Liver (tissue), 9 donors: ENCODE measurements around the gene PTPRN2. TPM values are rescaled to one million over a fixed set of nuclear protein-coding genes. Genes with fewer than 3 reads are reported as not detected.

Experiments used
- DNase-seq: peaks from one replicate; pipeline ENCODE4 v3.0.0-alpha.2; 2017; ENCODE audit warnings: low spot score
- H3K27ac ChIP-seq, 2 donors: one replicate each; pipeline ENCODE4 v1.7.0; 2013; ENCODE audit warnings: inconsistent platforms in 2 of 2, low read length in 2 of 2, control low read depth in 1 of 2, low read depth in 1 of 2, mild to moderate bottlenecking in 1 of 2
- H3K27me3 ChIP-seq, 4 donors: one replicate each; pipeline versions ENCODE4 v1.6.1 to v1.7.0; 2013; ENCODE audit warnings: low read length in 3 of 4, inconsistent platforms in 1 of 4, mild to moderate bottlenecking in 1 of 4, moderate library complexity in 1 of 4; ENCODE audit not compliant: control insufficient read depth in 4 of 4, insufficient read depth in 4 of 4
- H3K36me3 ChIP-seq, 4 donors: one replicate each; pipeline versions ENCODE4 v1.6.1 to v1.7.0; 2013; ENCODE audit warnings: low read length in 3 of 4, mild to moderate bottlenecking in 3 of 4, low read depth in 1 of 4, moderate library complexity in 1 of 4; ENCODE audit not compliant: control insufficient read depth in 4 of 4, insufficient read depth in 3 of 4
- H3K4me1 ChIP-seq, 4 donors: one replicate each; pipeline versions ENCODE4 v1.6.1 to v1.7.0; 2013; ENCODE audit warnings: low read length in 3 of 4, mild to moderate bottlenecking in 3 of 4, moderate library complexity in 1 of 4; ENCODE audit not compliant: control insufficient read depth in 4 of 4, insufficient read depth in 4 of 4
- H3K4me3 ChIP-seq, 3 donors: one replicate each; pipeline versions ENCODE4 v1.6.1 to v1.7.0; 2013; ENCODE audit warnings: low read length in 3 of 3, control low read depth in 1 of 3, low read depth in 1 of 3, mild to moderate bottlenecking in 1 of 3
- H3K9ac ChIP-seq, 2 donors: one replicate each; pipeline ENCODE4 v1.7.0; 2013; ENCODE audit warnings: low read length in 2 of 2, mild to moderate bottlenecking in 2 of 2, moderate library complexity in 2 of 2, control low read depth in 1 of 2, low read depth in 1 of 2
- H3K9me3 ChIP-seq, 4 donors: one replicate each; pipeline versions ENCODE4 v1.6.1 to v1.7.0; 2013; ENCODE audit warnings: low read length in 3 of 4; ENCODE audit not compliant: control insufficient read depth in 4 of 4
- EGR1 ChIP-seq, 2 donors: IDR thresholded peaks; 2 replicates each; pipeline ENCODE4 v1.6.1; 2016 to 2018; ENCODE audit warnings: antibody characterized with exemption in 2 of 2, low read depth in 2 of 2
- FOXA1 ChIP-seq: IDR thresholded peaks from 2 replicates; pipeline ENCODE4 v1.6.1; 2016; ENCODE audit warnings: antibody characterized with exemption
- FOXA2 ChIP-seq: IDR thresholded peaks from 2 replicates; pipeline ENCODE4 v1.6.1; 2016; ENCODE audit warnings: antibody characterized with exemption
- GABPA ChIP-seq, 2 donors: IDR thresholded peaks in 1 of 2; conservative IDR thresholded peaks in 1 of 2; 2 replicates each; pipeline ENCODE4 v1.6.1; 2016; ENCODE audit warnings: antibody characterized with exemption in 2 of 2, mild to moderate bottlenecking in 1 of 2, moderate library complexity in 1 of 2
- HNF4A ChIP-seq, 2 donors: conservative IDR thresholded peaks; 2 replicates each; pipeline ENCODE4 v1.6.1; 2016; ENCODE audit warnings: antibody characterized with exemption in 2 of 2, mild to moderate bottlenecking in 2 of 2
- HNF4G ChIP-seq: IDR thresholded peaks from 2 replicates; pipeline ENCODE4 v1.6.1; 2016; ENCODE audit warnings: antibody characterized with exemption
- JUND ChIP-seq, 2 donors: IDR thresholded peaks; 2 replicates each; pipeline ENCODE4 v1.6.1; 2016; ENCODE audit warnings: antibody characterized with exemption in 2 of 2
- NR2F2 ChIP-seq: IDR thresholded peaks from 2 replicates; pipeline ENCODE4 v1.6.1; 2016; ENCODE audit warnings: antibody characterized with exemption
- RAD21 ChIP-seq, 2 donors: IDR thresholded peaks; 2 replicates each; pipeline ENCODE4 v1.6.1; 2016; ENCODE audit warnings: antibody characterized with exemption in 2 of 2, mild to moderate bottlenecking in 2 of 2
- RXRA ChIP-seq, 2 donors: IDR thresholded peaks; 2 replicates each; pipeline ENCODE4 v1.6.1; 2017 to 2018; ENCODE audit warnings: antibody characterized with exemption in 2 of 2, mild to moderate bottlenecking in 1 of 2
- SP1 ChIP-seq: IDR thresholded peaks from 2 replicates; pipeline ENCODE4 v1.6.1; 2018; ENCODE audit warnings: antibody characterized with exemption, mild to moderate bottlenecking
- TAF1 ChIP-seq: conservative IDR thresholded peaks from 2 replicates; pipeline ENCODE4 v1.6.1; 2016; ENCODE audit warnings: antibody characterized with exemption, mild to moderate bottlenecking
- YY1 ChIP-seq: IDR thresholded peaks from 2 replicates; pipeline ENCODE4 v1.6.1; 2016; ENCODE audit warnings: antibody characterized with exemption, mild to moderate bottlenecking
- WGBS: extraction: QIAGEN DNeasy Blood & Tissue Kit; methylation state at CpG from one replicate; pipeline ENCODE4 v1.1.7; 2013; 5-methylcytosine and 5-hydroxymethylcytosine counted together
- polyA plus RNA-seq, 2 donors: library from polyadenylated mRNA; stranded (reverse) in 1 of 2; unstranded in 1 of 2; fragments of 200-250 nt in 1 of 2; fragments of >200 nt in 1 of 2; fragmentation: Nextera tagmentation in 1 of 2; extraction: Ambion mirVana in 1 of 2; gene quantifications; one replicate each; pipeline versions ENCODE4 v1.2.1 to v1.2.3, GENCODE V29; 2013 to 2015
- total RNA-seq, 2 donors: library from RNA; depleted of rRNA; stranded (reverse); fragments of >200 nt; gene quantifications; one replicate each; pipeline ENCODE4 v1.2.3, GENCODE V29; 2014
- TF ChIP-seq, protein P1 (sequence below): IDR thresholded peaks from 2 replicates; pipeline ENCODE4 v1.6.1; 2016; ENCODE audit warnings: antibody characterized with exemption
- TF ChIP-seq, protein P2 (sequence below): IDR thresholded peaks from 2 replicates; pipeline ENCODE4 v1.6.1; 2016; ENCODE audit warnings: antibody characterized with exemption
- TF ChIP-seq, protein P3 (sequence below): IDR thresholded peaks from 2 replicates; pipeline ENCODE4 v1.6.1; 2016; ENCODE audit warnings: antibody characterized with exemption
- TF ChIP-seq, protein P4 (sequence below): fragments of 150-350 bp; IDR thresholded peaks from 2 replicates; pipeline ENCODE4 v1.5.1; 2017; ENCODE audit warnings: improper control_type of control experiment, low read depth, low read length; ENCODE audit not compliant: missing input control
- TF ChIP-seq, protein P5 (sequence below): IDR thresholded peaks from 2 replicates; pipeline ENCODE4 v1.6.1; 2016; ENCODE audit warnings: antibody characterized with exemption, mild to moderate bottlenecking
- donor health status: healthy.
- donor health status: healthy.
- donor health status: healthy.
- donor health status: healthy.
- donor health status: healthy.

Gene PTPRN2
- total and polyA plus RNA-seq, 4 donors, result 0.75 to 1.9 (median 1.1) TPM

DNA sequence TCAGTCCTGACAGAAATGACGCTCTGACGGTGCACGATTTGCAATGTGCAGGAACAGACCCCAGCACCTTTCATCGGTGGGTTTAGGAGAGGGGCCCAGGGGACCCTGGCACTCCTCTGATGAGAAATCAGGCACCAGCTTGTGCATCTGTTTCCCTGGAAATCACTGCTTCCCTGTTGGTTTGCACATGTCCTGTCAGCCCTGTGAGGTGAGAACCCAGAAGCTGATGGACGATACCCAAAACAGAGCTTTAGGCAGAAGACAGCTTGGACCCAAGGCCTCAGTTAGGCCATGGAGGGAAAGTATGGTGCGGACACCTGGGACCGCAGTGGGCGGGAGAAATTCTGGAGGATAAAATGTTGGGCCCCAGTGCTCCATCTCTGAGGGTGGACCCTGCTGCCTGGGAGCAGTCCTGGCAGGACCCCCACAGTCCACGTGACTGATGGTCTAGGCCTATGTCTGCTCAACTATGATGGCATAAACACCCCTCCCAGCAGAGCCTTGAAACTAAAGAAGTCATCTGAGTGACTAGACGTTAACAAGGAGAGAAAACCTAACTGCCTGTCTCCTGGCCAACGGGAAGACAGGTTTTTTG lies 242.8 kb downstream of the PTPRN2 start:
- no peak for TF ChIP-seq SP1
- no peak for TF ChIP-seq FOXA2
- no peak for TF ChIP-seq RXRA (IDR thresholded peaks at IDR 0.05)
- TF ChIP-seq HNF4G, result no peak
- TF ChIP-seq TAF1, result no peak
- TF ChIP-seq FOXA1, result no peak
- TF ChIP-seq, protein P1, sequence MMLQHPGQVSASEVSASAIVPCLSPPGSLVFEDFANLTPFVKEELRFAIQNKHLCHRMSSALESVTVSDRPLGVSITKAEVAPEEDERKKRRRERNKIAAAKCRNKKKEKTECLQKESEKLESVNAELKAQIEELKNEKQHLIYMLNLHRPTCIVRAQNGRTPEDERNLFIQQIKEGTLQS, result no peak
- no peak for TF ChIP-seq EGR1 (IDR thresholded peaks at IDR 0.05; ENCODE audit: low read depth in 2 of 2)
- TF ChIP-seq, protein P2, sequence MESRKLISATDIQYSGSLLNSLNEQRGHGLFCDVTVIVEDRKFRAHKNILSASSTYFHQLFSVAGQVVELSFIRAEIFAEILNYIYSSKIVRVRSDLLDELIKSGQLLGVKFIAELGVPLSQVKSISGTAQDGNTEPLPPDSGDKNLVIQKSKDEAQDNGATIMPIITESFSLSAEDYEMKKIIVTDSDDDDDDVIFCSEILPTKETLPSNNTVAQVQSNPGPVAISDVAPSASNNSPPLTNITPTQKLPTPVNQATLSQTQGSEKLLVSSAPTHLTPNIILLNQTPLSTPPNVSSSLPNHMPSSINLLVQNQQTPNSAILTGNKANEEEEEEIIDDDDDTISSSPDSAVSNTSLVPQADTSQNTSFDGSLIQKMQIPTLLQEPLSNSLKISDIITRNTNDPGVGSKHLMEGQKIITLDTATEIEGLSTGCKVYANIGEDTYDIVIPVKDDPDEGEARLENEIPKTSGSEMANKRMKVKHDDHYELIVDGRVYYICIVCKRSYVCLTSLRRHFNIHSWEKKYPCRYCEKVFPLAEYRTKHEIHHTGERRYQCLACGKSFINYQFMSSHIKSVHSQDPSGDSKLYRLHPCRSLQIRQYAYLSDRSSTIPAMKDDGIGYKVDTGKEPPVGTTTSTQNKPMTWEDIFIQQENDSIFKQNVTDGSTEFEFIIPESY, result no peak
- no peak for TF ChIP-seq HNF4A (conservative IDR thresholded peaks at IDR 0.05)
- TF ChIP-seq RAD21 (IDR thresholded peaks at IDR 0.05), result no peak
- TF ChIP-seq, protein P3, sequence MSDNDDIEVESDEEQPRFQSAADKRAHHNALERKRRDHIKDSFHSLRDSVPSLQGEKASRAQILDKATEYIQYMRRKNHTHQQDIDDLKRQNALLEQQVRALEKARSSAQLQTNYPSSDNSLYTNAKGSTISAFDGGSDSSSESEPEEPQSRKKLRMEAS, result no peak
- TF ChIP-seq JUND (IDR thresholded peaks at IDR 0.05), result no peak
- TF ChIP-seq NR2F2, result no peak
- TF ChIP-seq, protein P4, sequence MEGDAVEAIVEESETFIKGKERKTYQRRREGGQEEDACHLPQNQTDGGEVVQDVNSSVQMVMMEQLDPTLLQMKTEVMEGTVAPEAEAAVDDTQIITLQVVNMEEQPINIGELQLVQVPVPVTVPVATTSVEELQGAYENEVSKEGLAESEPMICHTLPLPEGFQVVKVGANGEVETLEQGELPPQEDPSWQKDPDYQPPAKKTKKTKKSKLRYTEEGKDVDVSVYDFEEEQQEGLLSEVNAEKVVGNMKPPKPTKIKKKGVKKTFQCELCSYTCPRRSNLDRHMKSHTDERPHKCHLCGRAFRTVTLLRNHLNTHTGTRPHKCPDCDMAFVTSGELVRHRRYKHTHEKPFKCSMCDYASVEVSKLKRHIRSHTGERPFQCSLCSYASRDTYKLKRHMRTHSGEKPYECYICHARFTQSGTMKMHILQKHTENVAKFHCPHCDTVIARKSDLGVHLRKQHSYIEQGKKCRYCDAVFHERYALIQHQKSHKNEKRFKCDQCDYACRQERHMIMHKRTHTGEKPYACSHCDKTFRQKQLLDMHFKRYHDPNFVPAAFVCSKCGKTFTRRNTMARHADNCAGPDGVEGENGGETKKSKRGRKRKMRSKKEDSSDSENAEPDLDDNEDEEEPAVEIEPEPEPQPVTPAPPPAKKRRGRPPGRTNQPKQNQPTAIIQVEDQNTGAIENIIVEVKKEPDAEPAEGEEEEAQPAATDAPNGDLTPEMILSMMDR, result no peak
- TF ChIP-seq, protein P5, sequence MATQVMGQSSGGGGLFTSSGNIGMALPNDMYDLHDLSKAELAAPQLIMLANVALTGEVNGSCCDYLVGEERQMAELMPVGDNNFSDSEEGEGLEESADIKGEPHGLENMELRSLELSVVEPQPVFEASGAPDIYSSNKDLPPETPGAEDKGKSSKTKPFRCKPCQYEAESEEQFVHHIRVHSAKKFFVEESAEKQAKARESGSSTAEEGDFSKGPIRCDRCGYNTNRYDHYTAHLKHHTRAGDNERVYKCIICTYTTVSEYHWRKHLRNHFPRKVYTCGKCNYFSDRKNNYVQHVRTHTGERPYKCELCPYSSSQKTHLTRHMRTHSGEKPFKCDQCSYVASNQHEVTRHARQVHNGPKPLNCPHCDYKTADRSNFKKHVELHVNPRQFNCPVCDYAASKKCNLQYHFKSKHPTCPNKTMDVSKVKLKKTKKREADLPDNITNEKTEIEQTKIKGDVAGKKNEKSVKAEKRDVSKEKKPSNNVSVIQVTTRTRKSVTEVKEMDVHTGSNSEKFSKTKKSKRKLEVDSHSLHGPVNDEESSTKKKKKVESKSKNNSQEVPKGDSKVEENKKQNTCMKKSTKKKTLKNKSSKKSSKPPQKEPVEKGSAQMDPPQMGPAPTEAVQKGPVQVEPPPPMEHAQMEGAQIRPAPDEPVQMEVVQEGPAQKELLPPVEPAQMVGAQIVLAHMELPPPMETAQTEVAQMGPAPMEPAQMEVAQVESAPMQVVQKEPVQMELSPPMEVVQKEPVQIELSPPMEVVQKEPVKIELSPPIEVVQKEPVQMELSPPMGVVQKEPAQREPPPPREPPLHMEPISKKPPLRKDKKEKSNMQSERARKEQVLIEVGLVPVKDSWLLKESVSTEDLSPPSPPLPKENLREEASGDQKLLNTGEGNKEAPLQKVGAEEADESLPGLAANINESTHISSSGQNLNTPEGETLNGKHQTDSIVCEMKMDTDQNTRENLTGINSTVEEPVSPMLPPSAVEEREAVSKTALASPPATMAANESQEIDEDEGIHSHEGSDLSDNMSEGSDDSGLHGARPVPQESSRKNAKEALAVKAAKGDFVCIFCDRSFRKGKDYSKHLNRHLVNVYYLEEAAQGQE, result no peak
- no peak for TF ChIP-seq GABPA (IDR thresholded peaks at IDR 0.05 in 1 of 2, conservative IDR thresholded peaks at IDR 0.05 in 1 of 2)
- no peak for TF ChIP-seq YY1
- H3K4me3 ChIP-seq, result no peak overlapping the region
- no peaks in the 10 kb centered on the region for H3K27me3 ChIP-seq
- H3K9ac ChIP-seq, result no peak overlapping the region
- no peak overlapping the region for H3K27ac ChIP-seq
- no peak for DNase-seq
- WGBS, result 86% methylated on average over 11 of the region's 11 CpGs
- no peaks in the 10 kb centered on the region for H3K4me1 ChIP-seq
- no peaks in the 10 kb centered on the region for H3K36me3 ChIP-seq
- peaks cover 0 to 2% (median 0%) of the 10 kb centered on the region in 4 donors for H3K9me3 ChIP-seq
